ENCODE measurements around the gene CYP1A2.

CYP1A2 gene

GRCh38 chr15:74768099-74768770, 19.6 kb downstream of the CYP1A2 start (continued):
- TF ChIP-seq ZBTB11 (tag by site-specific recombination; conservative IDR thresholded peaks at IDR 0.05; ENCODE audit: low read depth) (peak; percentile 65; the same call in 1 of the 2 replicates), SCRT1 (tag by site-specific recombination; IDR thresholded peaks at IDR 0.05; ENCODE audit: borderline replicate concordance) (no peak), ELK4 (IDR thresholded peaks at IDR 0.05; ENCODE audit: borderline replicate concordance, low read depth, low read length) (no peak), AEBP2 (tag by site-specific recombination; IDR thresholded peaks at IDR 0.05; ENCODE audit: borderline replicate concordance) (0 out of 2 replicates have a peak, but pooled peaks have one; percentile 55), ZNF785 (tag by site-specific recombination; IDR thresholded peaks at IDR 0.05) (no peak), ZFP37 (tag by site-specific recombination; IDR thresholded peaks at IDR 0.05) (no peak; the same call in 1 of the 2 replicates), ZBTB21 (tag by site-specific recombination; IDR thresholded peaks at IDR 0.05) (peak; percentile 33; the same call in 1 of the 2 replicates), ZNF18 (tag by site-specific recombination; IDR thresholded peaks at IDR 0.05) (no peak), ZNF148 (tag by site-specific recombination; IDR thresholded peaks at IDR 0.05; ENCODE audit: borderline replicate concordance) (no peak), ZNF184 (tag by site-specific recombination; IDR thresholded peaks at IDR 0.05) (no peak), ZNF26 (tag by site-specific recombination; IDR thresholded peaks at IDR 0.05) (no peak), ZBTB1 (tag by site-specific recombination; IDR thresholded peaks at IDR 0.05) (0 out of 2 replicates have a peak, but pooled peaks have one; percentile 18), ZNF404 (tag by site-specific recombination; IDR thresholded peaks at IDR 0.05) (peak; percentile 87; the same call in 1 of the 2 replicates), ZFP3 (tag by site-specific recombination; IDR thresholded peaks at IDR 0.05; ENCODE audit: low read depth) (peak; percentile 38; the same call in 1 of the 2 replicates), ZBTB49 (tag by site-specific recombination; IDR thresholded peaks at IDR 0.05; ENCODE audit: low read depth) (no peak), ZNF157 (tag by site-specific recombination; IDR thresholded peaks at IDR 0.05) (no peak), ZNF639 (tag by site-specific recombination; IDR thresholded peaks at IDR 0.05) (no peak), KLF9 (tag by site-specific recombination; IDR thresholded peaks at IDR 0.05; ENCODE audit: low read depth) (no peak), ZNF341 (tag by site-specific recombination; IDR thresholded peaks at IDR 0.05; ENCODE audit: low read depth) (peak; percentile 48; the same call in 1 of the 2 replicates), MYNN (tag by site-specific recombination; IDR thresholded peaks at IDR 0.05; ENCODE audit: borderline replicate concordance) (no peak; the same call in 1 of the 2 replicates), ZBTB17 (tag by site-specific recombination; IDR thresholded peaks at IDR 0.05) (no peak), REPIN1 (tag by site-specific recombination; IDR thresholded peaks at IDR 0.05; ENCODE audit: low read depth) (0 out of 2 replicates have a peak, but pooled peaks have one; percentile 30)

All from HEK293 (cell line).